HG03565 (cell line): ENCODE data around the gene CTBP2.

Source experiments
- ATAC-seq: cut with Tn5 transposase; IDR thresholded peaks from one replicate; pipeline ENCODE4 v1.9.1; 2021; ENCODE audit warnings: mild to moderate bottlenecking, moderate library complexity; ENCODE audit not compliant: unreplicated experiment

The CTBP2 gene

DNA sequence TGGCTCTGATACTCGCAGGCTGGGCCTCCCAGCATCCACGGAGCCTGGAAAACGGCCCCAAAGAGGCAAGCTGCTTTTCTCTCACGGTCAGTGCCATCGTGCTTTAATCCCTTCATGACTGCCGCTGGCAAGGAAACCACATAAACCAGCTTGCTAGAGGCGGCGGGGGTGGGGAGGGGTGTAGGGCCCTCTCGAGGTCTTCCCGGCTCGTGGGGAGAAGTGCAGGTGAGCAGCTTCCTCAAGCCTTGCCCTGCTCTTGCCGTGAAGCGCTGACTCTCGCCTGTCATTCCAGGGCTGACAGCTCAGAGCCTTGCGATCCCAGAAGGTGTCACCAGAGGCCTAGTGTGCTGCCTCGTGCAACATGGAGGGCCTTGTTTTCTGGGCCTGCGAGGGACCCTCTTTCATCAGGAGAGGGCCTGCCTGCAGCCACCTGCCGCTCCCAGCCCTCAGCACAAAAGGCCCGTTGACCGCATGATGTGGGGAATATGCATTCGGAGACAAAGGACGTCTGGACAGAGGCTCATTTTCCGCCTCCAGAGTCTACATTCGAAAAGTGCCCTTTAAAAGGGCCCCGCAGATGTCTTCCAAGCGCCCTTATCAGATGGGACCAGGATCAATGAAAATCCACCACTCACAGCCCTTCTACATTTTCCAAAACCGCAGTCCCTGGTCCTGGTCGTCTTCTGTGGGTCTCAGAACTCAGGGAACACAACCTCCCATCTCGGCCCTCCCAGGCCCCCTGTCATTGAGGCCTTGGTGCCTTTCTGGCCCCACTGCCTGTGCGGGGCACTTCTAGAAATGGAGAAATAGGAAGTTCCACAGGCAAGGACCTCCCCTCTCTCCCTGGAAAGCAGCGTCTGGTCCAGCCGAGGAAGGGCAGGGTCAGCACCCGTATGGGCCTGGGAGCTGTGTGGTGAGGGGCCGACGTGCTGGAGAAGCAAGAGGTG, 159.7 kb downstream of the CTBP2 start:
- no peak for ATAC-seq

DNA sequence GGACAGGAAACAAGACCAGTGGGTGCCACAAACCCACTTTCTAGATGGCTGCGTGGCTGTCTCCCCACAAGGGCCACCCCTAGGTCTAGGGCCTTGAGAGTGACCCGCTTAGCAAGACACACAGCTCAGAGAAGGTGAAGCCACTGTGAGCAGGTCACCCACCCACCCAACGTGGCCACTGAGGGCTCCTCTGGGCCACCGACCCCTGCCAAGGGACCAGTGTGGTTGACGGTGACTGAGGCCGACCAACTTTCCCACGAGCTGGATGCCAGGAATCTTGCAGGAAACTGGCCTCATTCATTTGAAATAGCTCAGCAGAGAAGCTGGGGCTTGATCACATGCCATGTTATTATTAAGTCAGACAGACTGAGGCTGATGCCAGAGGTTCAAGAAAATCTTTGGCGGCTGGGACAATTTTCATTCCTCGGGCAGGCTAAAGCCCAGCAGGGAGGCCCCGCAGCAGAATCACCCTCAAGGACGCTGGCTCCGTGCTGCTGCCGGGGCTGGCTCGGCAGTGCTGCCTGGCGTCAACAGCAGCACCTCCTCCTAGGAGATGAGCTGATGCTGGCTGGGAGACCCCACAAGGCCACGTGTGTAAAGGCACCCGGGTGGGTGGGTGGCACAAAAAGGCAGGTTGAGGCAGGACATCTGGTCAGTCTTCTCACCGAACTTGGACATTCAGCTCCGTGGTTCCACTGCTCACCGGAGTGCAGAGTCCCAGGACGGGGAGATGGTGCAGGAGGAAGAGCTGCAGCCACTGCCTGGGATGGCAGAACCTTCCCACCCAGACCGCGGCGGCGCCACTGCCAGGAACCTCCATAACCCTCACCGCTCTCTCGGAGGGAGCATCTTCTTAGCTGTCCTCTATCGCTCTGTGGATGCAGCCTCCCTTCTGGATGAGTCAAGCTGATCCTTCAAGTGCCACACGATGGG, 160.7 kb downstream of the CTBP2 start:
- ATAC-seq = no peak

GRCh38 chr10:124998624-124999291, 161.6 kb downstream of the CTBP2 start:
- no peak for ATAC-seq

GRCh38 chr10:124997771-124998623, 162.4 kb downstream of the CTBP2 start:
- no peak for ATAC-seq

DNA sequence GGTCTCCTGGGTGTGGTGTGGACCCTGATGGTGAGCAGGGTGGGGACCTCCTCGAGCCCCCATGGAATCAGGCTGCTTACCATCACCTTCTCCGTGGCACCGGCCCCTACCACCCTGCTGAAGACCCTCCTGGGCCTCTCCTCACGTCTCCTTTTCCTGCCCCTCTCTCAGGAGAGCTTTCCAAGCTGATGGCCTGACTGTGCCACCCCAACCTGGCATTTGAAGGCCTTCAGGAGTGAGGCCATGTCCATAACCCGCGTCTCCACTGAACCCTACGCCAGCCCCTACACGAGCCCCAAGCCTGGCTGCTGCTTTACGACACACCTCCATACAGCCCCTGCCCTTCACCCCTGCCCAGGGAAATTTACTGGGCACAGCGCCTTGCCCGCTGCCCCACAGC, 163.1 kb downstream of the CTBP2 start:
- ATAC-seq = no peak

- no peak for ATAC-seq
Observed at GRCh38 chr10:124996854-124997215, 163.5 kb downstream of the CTBP2 start.

- no peak for ATAC-seq
Observed at GRCh38 chr10:124996127-124996853, 164.1 kb downstream of the CTBP2 start.

DNA sequence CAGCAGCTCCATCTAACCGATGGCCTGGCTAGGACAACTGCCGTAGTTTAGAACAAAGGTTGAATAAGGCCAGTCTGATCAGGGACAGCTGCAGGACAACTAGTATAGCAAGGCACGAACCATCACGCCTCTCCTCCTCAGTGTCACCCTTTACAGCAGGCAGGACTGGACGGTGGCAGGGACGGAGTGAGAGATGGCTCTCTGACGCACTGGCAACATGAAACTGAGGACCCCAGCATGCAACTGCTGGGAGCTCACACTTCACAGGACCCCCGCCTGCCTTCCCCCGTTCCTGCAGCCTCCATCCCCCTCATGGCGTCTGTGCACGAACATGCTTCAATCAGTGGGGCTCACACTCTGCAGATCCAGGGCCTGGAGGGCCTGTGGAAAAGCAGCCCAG, 164.8 kb downstream of the CTBP2 start:
- ATAC-seq = no peak

GRCh38 chr10:124994573-124995473, 165.5 kb downstream of the CTBP2 start:
- ATAC-seq = no peak

GRCh38 chr10:124993736-124994451, 166.5 kb downstream of the CTBP2 start:
- ATAC-seq = no peak

- ATAC-seq = no peak
Observed at GRCh38 chr10:124993345-124993708, 167.0 kb downstream of the CTBP2 start.

GRCh38 chr10:124992462-124993344, 167.7 kb downstream of the CTBP2 start:
- no peak for ATAC-seq

DNA sequence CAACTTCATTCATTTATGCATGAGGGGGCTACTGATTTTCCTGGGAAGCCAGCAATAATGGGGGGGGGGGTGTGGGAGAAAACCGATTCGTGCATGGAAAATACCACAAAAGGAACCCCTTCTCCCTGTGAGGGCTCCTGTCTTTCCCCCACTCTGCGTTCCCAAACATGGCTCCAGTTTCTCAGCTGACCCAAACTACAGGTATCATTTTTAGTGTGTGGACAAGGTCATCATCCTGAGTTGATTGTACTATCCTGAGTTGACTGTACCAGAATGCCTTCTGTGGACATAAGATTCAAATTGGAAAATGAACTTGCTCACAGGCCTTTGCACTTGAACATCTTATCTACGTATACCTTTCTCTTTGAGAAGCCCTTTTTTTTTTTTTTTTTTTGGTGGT, 168.5 kb downstream of the CTBP2 start:
- no peak for ATAC-seq

- ATAC-seq = no peak
Observed at GRCh38 chr10:124990671-124991625, 169.4 kb downstream of the CTBP2 start.

DNA sequence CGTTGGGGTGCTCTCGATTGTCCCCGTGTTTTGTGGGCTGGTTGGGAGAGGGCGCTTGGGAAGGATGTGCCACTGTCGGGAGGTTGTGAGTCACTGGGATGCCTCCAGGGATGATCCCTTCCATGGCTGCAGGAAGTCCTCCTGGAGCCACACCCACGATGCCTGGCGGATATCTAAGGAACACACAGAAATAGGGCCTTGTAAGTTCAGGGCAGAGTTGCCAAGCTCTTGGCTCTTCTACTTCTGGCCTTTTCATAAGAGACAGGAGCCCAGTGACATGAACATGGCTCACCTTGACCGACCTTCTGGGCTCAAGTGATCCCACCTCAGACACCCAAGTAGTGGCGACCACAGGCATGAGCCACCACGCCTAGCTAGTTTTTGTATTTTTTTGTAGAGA, 170.8 kb downstream of the CTBP2 start:
- ATAC-seq = no peak

DNA sequence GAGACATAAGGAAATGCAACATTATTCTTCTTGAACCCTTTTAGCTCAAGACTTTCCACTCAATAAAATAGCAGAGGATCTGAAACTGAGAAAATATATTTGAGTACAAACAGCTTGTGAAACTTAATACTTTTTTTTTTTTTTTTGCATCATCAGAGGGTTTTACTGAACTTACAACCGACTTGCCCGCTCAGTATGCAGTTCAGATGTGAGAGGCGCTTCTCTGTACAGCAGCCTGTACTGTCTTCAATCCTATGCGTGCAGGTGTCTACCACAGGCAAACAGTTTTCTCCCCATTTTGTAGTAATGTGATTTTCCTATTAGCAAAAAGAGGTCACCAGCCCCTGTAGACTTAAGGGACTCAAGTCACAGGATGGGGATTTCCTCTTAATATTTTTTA, 171.6 kb downstream of the CTBP2 start:
- ATAC-seq = peak; percentile 61
